Activated CD4-positive, alpha-beta T cell treated with anti-CD3 and anti-CD28 coated beads for 48 hours (primary cell): ENCODE results near the gene CORO7.
A peak's percentile ranks its signal among the peaks of the same experiment; 100 is the strongest.

ENCODE experiments used
- DNase-seq: peaks from one replicate; pipeline ENCODE4 v3.0.0-alpha.2; 2020

The CORO7 gene

DNA sequence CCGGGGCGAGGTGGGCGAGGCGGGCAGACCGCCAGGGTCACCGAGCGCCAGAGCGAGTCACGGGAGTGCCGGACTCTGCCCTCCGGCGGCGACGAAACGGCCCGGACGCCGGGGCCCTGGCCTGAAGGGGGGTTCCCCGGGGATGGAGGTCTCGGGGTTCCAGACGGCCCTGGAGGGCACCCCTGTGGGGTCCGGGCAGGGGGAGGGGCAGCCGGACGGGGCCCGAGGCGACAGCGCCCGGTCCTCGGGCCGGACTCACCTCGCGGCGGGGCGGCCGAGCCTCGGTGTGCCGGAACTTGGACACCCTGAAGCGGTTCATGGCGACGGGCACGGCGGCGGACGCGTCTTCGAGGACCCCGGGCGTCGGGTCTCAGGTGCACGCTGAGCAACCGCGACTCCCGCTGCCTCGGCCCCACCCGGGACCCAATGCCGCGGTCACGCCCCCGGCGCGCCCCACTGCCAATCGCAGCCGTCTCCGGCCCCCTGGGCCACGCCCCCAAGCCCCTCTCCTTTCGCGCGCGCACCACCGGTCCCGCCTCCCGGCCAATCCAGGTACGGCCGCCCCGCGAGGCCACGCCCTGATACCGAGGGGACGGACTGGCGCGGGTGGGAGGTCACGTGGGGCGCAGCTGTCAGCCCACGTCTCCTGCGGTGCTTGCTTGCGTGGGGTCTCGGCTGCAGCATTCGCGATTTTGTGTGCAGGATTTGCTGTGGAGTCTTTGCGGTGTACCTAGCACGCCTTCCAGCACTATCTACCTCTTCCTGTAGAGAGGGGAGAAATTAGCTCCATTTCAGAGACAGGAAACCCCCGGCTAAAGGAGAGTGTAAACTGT lies at the start of gene CORO7:
TSS of gene CORO7 (minus strand) at position 397 of the 833 bp plus-strand sequence. CDS start at position 319, 78 bp downstream.
- DNase-seq = peak; percentile 99

DNA sequence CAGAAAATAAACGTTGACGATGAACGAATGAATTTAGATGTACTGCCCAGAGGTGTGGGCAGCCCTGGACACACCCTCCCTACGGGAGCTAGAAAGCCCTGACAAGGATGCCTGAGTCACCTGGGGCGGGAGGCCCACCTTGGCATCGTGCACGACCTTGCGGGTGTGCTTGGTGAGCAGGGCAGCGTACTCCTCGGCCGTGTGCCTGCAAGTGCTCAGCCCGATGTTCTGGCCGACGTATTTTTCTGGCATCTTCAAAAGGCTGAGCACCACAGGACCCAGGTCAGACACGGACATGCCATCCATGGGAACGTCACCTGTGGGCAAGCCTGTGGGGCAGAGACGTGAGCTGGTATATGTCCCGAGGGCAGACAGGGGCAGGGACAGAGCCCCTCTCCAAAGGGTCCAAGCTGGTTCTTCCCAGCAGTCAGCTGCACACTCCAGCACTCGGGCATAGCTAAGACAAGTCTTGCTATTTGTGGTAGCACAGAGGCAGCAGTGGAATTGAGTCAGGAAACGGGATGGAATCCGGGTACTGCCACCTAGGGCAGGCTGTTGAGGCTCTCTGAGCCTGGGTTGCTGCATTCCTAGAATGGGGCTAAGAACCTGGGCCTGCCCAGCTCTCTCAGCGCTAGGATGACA lies 47.2 kb upstream of the CORO7 start:
- DNase-seq = no peak

DNA sequence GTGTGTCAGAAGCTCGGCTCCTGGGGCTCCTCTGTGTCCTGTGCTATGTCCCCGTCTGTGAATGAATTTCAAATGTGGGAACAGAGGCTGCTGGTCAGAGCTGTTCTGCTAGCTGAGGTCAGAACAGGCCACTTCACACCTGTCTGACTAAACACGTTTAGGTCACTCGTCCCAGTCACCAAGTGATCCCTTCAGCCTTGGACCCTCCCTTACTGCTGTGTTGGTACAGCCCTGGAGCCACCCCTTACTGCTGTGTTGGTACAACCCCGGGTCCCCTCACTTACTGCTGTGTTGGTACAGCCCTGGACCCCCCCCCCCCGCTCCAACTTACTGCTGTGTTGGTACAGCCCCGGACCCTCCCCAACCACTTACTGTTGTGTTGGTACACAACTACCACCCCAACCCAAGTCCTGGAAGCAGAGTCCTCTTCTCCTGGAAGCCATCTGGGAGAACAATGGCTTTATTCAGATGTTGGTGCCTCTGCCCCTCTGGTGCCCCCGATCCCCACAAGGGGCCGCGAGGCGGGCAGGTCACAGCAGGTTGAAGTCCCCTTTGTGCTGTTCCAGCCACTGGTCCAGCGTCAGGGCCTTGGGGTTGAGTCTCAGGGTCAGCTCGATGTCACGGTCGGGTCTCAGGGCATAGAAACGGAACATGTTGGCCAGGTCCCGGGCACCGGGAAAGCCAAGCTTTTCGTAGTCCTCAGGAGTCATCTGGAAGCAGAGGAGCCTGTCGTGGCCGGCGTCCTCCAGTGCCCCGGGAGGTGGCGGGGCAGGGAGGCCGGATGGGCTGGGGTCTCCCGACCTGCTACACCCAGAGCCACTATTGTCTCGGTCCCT lies 45.1 kb upstream of the CORO7 start:
- DNase-seq = no peak

DNA sequence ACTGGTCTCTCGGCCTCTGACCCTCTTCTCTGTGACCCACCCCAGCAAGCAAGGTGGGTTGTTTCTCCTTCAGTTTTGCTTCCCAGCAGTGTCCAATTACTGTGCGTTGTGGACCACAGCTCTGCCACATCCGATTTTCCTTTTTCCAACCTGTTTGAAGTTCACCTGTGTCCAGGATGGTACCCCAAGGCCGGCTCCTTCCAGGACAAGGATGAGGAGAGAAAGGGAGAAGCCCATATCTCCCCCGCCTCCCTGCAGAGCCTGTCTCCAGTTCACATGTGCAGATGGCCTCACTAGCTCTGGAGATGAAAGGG lies 44.5 kb upstream of the CORO7 start:
- no peak for DNase-seq

DNA sequence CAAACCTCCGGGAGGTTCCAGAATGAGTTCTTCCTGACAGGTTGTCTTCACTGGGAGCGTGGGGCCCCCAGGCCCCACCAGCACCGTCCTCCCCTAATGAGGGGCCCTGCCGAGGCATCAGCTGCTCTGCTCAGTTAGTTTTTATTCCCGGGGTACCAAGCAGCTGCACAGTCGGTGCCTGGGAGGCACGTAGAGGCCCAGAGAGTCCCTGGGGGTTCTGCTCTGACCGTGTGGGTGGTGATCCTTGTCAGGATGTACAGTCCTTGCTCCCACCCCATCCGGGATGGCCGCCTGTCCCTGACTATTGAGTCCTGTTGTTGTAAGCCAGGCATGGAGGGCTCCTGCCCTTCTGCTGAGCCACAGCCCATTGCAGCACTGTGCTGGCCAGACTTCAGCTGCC lies 39.6 kb upstream of the CORO7 start:
- no peak for DNase-seq

DNA sequence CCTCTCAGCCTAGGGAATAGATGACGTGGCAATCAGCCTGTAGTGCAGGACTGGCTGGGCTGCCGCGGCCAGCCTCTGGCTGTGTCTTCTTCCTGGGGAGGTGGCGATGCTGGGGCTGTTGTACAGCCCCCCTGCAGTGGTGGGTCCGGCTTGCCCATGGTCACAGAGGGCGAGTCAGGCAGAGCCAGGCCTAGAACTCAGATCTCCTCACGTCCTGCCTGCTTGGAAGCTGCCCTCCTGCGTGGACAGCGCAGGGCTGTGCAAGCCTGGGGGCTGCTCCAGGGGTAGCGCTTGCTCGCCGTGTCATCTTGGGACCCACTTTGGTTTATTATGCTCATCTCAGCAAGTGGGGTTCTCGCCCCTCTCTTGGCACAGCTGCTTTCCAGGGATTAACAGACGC lies 38.7 kb upstream of the CORO7 start:
- DNase-seq = no peak

DNA sequence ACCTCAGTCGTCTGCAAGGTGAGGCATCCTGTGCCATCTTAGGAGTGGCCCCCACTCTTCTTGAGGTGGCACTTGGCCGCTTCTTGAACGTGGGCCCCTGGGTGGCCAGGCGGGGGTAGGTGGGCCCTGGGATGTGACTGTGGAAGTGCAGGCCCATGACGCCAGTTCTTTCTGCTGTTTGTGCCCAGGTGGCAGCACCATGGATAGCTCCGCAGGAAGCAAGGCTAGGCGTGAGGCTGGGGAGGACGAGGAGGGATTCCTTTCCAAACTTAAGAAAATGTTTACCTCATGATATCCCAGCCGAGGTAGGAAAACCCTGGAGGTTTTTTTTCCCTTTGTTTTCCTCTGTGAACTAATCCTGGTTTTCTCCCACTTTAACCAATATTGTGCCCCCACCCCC lies 38.2 kb upstream of the CORO7 start:
- no peak for DNase-seq

DNA sequence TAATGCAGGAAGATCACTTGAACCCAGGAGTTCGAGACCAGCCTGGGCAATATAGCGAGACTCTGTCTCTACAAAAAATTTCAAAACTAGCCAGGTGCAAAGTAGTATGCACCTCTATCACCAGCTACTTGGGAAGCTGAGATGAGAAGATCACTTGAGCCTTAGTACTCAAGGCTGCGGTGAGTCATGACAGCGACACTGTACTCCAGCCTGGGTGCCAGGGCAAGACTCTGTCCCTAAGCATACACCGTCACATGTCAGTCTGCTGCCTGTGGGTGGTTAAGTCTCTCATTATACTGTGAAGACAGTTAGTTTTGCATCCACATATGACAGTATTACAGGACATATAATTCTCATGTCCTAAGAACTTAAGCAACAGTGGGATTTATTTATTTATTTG lies 36.3 kb upstream of the CORO7 start:
- no peak for DNase-seq

DNA sequence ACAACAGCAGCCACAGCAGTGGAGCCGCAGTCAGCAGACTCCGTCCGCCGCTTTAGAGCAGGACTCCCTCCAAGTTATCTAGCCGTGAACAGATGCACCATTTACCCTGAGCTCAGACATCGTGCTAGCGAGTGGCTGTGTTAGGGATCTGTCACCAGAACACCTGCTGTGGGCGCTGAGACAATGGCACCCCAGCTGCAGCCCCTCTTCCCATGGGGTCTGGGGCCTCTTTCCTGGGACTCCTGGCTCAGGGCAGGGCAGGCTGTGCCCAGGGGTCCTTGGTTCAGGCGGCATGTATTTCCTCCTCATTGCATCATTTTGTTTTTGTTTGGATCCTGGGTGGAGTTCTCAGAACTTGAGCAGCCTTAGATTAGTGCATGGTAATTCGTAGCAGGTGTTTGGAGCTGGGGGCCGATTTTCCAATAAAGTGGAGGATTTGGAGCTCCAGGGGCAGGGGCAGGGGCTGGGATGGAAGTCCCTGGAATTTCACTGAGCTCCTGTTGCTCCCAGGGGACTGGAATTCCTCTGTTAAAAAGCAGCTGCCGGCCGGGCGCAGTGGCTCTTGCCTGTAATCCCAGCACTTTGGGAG lies 34.6 kb upstream of the CORO7 start:
- no peak for DNase-seq

DNA sequence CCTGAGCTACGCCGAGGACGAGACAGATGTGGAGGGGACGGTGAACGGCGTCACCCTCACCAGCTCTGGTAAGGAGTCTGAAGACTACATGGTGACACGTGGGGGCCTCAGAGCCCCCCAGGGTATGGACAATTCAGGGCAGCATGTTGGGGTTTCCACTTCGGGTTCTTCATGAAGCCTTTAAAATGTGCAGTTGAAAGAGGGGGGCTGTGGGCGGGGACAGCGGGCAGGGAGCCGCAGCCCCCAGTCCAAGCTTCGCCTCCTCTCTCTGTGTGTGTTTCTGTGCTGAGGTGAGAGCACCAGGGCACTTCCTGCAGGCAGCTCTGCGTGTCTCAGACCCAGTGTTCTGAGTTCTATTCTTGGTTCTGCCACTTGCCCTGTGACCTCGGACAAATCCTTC lies 34.0 kb upstream of the CORO7 start:
- DNase-seq = no peak

DNA sequence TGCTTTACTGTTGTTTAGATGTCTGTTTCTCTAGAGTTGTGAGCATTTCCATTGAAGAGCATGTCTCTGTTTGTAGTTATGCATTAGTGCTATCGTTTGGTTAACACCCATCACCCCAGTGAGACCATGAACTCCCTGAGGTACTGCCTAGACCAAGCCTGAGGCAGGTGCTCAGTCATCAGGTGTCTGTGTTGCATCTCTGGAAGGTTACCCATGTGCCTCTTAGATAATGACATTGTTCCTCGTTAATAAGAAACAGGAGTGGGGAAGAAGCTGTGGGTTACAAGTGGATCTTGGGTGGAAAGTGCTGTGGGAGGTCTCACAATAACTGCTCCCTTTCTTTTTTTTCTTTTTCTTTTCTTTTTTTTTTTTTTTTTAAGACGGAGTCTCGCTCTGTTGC lies 27.6 kb upstream of the CORO7 start:
- DNase-seq = no peak

DNA sequence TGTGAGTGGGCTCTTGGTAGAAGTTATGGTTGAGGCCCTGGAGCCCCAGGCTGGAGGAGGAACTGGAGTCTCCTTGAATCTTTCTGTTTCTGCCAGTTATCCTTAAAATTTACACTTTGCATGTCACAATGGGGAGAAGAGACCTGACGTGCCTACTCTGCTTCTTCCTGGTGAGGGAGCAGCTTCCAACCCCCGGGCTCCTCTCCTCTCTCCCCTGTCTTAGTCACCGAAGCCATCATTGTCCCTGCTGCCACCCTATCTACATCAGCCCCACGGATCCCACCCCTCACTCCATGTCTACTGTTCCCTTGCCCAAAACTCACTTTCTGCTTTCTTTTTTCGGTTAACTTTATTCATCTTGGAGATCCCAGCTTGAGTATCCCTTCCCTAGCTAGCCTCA lies 26.9 kb upstream of the CORO7 start:
- no peak for DNase-seq

DNA sequence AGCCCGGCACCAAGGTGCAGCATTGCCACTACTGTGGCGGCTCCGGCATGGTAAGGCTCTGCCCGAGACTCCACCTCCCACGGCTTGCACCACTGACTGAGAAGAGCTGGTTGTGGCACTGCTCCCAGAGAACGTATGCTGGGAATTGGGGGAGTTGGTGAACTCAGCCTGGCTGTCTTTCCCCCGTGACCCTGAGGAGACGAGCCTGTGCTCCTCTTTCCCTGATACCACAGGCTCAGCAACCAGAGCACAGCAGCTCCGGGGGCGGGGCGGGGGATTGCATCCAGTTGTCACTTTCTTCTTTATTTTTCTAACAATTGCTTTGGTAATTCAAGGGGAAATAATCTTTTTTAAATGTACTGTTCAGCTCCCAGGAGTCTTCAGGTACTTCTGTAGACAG lies 26.0 kb upstream of the CORO7 start:
- no peak for DNase-seq

DNA sequence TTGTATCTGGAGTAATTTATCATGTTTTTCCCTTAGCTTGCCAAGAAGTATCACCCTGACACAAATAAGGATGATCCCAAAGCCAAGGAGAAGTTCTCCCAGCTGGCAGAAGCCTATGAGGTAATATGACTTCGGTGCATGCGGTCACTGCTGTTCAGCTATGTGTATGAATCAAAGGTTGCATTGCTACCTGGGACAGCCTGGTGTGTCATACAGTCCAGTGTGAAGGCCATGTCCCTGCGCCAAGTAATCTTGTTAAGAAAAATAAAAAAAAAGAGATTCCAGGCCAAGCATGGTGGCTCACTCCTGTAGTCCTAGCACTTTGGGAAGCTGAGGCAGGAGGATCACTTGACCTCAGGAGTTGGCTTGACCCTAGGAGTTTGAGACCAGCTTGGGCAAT lies 21.0 kb upstream of the CORO7 start:
- DNase-seq = no peak

DNA sequence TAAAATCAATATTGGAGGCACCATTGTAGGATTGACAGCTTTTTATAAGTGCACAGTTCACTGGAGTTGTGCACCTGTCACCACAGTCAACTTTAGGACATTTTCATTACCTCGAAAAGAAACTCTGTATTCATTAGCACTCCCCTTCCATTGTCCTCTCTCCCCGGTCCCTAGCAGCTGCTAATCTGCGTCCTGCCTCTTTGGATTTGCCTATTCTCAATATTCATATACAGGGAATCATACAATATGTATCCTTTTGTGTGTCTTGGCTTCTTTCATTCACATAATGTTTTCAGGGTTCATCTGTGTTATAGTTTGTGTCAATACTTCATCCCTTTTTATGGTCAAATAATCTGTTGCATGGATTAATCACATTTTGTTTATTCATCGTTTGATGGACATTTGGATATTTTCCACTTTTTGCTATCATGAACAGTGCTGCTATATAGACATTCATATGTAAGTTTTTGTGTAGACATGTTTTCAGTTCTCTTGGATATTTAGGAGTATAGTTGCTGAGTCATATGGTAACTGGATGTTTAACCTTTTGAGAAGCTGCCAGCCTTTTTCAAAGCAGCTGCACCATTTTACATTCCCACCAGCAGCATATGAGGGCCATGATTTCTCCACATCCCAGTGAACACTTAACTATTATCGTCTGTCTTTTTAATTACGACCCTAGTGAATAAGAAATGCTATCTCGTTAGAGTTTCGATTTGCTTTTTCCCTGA lies 19.1 kb upstream of the CORO7 start:
- DNase-seq = no peak

DNA sequence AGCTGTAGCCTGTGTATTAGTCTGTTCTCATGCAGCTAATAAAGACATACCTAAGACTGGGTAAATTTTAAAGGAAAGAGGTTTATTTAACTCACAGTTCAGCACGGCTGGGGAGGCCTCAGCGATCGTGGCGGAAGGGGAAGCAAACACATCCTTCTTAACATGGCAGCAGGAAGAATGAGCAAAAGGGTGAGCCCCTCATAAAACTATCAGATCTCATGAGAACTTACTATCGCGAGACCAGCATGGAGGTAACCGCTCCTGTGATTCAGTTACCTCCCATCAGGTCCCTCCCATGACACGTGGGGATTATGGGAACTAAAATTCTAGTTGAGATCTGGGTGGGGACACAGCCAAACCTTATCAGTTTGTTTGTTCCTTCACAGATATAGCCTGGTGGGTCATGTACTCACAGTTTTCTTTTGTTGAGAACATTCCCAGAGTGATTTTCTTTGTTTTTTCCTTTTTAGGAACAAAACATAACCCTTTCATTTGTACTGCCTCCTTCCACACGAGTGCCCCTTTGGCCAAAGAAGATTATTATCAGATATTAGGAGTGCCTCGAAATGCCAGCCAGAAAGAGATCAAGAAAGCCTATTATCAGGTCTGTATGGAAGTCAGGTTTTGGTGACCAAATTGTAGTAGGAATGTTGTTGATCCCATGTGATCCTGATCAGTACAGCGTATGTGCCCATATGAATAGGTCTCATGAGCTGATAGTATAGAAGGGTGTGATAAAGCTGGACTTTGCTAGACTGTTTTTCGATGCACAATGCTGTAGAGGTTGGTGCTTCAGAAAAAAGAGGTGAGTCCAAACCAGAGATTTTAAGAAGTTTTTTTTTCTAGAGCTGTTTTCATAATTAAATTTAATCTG lies 17.8 kb upstream of the CORO7 start:
- no peak for DNase-seq

DNA sequence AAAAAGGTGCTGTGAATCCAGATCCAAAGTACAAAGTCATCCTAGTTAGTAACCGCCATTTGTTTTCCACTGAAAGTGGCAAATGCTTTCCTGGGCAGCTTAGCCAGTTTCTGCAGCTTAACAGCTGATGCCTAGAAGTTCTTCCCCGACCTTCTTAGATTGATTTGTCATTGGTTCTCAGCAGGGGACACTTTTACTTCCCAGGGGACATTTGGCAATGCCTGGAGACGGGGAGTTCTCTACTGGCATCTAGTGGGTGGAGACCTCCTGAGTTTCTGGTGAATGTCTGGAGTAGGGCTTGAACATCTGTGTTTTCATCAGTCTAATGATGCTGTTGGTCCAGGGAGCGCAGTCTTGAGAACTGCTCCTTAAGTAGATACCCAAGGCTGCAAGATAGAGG lies 16.8 kb upstream of the CORO7 start:
- no peak for DNase-seq

DNA sequence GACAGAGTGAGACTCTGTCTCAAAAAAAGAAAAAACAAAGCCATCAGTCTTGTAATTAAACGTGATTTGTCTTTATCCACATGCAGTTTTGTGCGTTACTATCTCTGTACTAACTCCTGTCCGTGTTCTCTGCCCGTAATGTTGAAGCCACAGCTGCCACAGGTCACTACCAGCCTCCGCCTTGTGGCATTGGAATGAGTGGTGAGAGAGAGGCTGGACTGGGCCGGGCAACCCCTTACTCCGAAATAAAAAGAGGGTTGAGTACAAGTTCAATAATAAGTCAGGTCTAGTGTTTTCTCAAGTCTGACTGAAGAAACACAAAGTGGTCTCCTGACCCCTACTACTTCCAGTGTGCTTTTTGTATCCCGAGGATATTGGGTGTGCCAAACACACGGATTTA lies 14.6 kb upstream of the CORO7 start:
- DNase-seq = no peak

DNA sequence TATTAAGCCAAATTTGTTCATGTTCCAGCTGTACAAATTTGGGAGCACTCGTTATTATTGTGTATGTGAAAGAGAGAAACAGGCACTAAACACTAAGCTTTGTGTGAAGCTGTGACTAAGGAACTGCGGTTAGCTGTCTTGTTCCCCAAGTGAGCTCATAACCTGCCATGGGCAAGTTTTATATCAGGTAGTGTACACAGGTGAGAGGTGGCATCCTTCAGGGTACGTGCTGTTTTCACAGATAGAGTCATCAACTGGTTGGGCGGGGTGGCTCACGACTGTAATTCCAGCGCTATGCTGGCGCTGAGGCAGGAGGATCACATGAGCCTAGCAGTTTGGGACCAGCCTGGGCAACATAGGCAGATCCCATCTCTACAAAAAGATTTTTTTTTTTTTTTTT lies 12.1 kb upstream of the CORO7 start:
- DNase-seq = no peak

DNA sequence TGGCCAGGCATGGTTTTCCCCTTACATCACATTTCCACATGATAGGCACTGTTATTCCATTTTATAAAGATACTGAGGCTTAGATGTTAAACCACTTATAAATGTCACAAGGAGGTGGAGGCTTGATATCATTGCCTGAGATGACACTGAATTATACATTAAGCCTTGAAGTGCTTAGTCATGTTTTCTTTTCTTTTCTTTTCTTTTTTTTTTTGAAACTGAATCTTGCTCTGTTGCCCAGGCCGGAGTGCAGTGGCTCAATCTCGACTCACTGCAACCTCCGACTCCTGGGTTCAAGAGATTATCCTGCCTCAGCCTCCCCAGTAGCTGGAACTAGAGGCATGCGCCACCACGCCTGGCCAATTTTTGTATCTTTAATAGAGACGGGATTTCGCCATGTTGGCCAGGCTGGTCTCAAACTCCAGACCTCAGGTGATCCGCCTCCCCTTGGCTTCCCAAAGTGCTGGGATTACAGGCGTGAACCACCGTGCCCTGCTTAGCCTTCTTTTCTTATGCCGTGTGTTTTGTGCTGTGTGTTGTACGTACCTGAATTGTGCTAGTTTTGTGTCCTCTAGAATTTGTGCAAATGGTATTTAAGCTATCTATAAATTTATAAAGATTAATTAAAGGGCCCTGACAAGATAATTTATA lies 10.5 kb upstream of the CORO7 start:
- no peak for DNase-seq

DNA sequence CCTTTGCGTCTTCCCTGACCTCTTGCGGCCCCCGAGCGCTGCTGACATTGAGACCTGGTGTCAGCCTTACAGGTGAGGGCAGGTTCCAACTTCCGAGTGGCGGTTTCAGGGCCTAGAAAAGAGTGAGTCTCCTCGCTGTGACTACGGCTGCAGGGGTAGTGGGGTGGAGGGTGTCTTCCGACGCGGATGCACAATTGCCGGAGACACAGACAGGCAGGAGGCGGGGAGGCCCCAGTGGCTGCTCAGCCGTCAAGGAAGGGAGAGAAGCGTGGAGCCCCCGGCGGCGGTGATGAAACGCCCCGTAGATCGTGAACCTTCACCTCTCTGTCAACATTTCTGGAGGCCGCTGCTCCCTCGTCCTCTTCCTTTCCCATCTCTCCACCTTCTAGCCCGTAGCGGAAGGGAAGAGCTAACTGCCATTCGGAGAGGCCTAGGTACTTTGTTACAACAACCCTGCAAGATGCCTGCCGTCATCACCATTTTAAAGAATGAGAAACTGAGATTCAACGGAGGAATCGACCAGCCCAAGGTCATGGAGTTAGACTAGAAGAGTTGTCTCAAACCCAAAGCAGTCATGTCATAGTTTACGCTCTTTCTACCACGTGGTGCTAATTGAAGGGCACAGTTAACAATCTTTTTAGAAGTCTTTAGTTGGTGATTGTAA lies 9.8 kb upstream of the CORO7 start:
- DNase-seq = peak; percentile 61
